Neural cell (in vitro differentiated cells): ENCODE data around the gene PLAU.

Experiments used
- EP300 ChIP-seq: fragments of 450-650 bp; conservative IDR thresholded peaks from 2 replicates; pipeline ENCODE4 v1.6.1; 2014; ENCODE audit warnings: antibody characterized with exemption, mild to moderate bottlenecking, moderate library complexity; ENCODE audit not compliant: poor library complexity, severe bottlenecking
- EZH2 ChIP-seq: fragments of 200-600, 300-800 bp; shearing (Covaris generic), sonication (generic); IDR thresholded peaks from 2 replicates; pipeline ENCODE4 v1.6.1; 2014; ENCODE audit warnings: antibody characterized with exemption, low read length, borderline replicate concordance, mild to moderate bottlenecking; ENCODE audit not compliant: insufficient read depth, poor library complexity, severe bottlenecking
- MXI1 ChIP-seq: fragments of 450-650 bp; conservative IDR thresholded peaks from 2 replicates; pipeline ENCODE4 v1.6.1; 2014; ENCODE audit warnings: antibody characterized with exemption, mild to moderate bottlenecking; ENCODE audit not compliant: poor library complexity, severe bottlenecking
- POLR2AphosphoS5 ChIP-seq: IDR thresholded peaks from 2 replicates; pipeline ENCODE4 v1.6.1; 2012
- RAD21 ChIP-seq: fragments of 450-650 bp; conservative IDR thresholded peaks from 2 replicates; pipeline ENCODE4 v1.6.1; 2014; ENCODE audit warnings: antibody characterized with exemption, mild to moderate bottlenecking, moderate library complexity
- SMC3 ChIP-seq: fragments of 450-650 bp; conservative IDR thresholded peaks from 2 replicates; pipeline ENCODE4 v1.6.1; 2014; ENCODE audit warnings: antibody characterized with exemption, mild to moderate bottlenecking, moderate library complexity; ENCODE audit not compliant: poor library complexity
- TAF1 ChIP-seq: IDR thresholded peaks from 2 replicates; pipeline ENCODE4 v1.6.1; 2012; ENCODE audit warnings: low read depth
- TF ChIP-seq, protein P1 (sequence below): fragments of 450-650 bp; IDR thresholded peaks from 2 replicates; pipeline ENCODE4 v1.5.1; 2014; ENCODE audit warnings: antibody characterized with exemption, mild to moderate bottlenecking, moderate library complexity; ENCODE audit not compliant: poor library complexity, severe bottlenecking
- TF ChIP-seq, protein P2 (sequence below): IDR thresholded peaks from 2 replicates; pipeline ENCODE4 v1.6.1; 2012; ENCODE audit warnings: borderline replicate concordance

GRCh38 chr10:73959484-73960243 is 48.7 kb downstream of the PLAU start:
- no peak for TF ChIP-seq TAF1
- TF ChIP-seq, protein P1, sequence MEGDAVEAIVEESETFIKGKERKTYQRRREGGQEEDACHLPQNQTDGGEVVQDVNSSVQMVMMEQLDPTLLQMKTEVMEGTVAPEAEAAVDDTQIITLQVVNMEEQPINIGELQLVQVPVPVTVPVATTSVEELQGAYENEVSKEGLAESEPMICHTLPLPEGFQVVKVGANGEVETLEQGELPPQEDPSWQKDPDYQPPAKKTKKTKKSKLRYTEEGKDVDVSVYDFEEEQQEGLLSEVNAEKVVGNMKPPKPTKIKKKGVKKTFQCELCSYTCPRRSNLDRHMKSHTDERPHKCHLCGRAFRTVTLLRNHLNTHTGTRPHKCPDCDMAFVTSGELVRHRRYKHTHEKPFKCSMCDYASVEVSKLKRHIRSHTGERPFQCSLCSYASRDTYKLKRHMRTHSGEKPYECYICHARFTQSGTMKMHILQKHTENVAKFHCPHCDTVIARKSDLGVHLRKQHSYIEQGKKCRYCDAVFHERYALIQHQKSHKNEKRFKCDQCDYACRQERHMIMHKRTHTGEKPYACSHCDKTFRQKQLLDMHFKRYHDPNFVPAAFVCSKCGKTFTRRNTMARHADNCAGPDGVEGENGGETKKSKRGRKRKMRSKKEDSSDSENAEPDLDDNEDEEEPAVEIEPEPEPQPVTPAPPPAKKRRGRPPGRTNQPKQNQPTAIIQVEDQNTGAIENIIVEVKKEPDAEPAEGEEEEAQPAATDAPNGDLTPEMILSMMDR = no peak
- TF ChIP-seq EP300 = no peak
- TF ChIP-seq EZH2 = no peak
- no peak for TF ChIP-seq MXI1
- TF ChIP-seq POLR2AphosphoS5 = no peak
- no peak for TF ChIP-seq RAD21
- TF ChIP-seq SMC3 = no peak
- TF ChIP-seq, protein P2, sequence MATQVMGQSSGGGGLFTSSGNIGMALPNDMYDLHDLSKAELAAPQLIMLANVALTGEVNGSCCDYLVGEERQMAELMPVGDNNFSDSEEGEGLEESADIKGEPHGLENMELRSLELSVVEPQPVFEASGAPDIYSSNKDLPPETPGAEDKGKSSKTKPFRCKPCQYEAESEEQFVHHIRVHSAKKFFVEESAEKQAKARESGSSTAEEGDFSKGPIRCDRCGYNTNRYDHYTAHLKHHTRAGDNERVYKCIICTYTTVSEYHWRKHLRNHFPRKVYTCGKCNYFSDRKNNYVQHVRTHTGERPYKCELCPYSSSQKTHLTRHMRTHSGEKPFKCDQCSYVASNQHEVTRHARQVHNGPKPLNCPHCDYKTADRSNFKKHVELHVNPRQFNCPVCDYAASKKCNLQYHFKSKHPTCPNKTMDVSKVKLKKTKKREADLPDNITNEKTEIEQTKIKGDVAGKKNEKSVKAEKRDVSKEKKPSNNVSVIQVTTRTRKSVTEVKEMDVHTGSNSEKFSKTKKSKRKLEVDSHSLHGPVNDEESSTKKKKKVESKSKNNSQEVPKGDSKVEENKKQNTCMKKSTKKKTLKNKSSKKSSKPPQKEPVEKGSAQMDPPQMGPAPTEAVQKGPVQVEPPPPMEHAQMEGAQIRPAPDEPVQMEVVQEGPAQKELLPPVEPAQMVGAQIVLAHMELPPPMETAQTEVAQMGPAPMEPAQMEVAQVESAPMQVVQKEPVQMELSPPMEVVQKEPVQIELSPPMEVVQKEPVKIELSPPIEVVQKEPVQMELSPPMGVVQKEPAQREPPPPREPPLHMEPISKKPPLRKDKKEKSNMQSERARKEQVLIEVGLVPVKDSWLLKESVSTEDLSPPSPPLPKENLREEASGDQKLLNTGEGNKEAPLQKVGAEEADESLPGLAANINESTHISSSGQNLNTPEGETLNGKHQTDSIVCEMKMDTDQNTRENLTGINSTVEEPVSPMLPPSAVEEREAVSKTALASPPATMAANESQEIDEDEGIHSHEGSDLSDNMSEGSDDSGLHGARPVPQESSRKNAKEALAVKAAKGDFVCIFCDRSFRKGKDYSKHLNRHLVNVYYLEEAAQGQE = no peak
